IMR-90 (cell line): ENCODE results near the gene POLR2J. TPM values are rescaled to one million over a fixed set of nuclear protein-coding genes. Genes with fewer than 3 reads are reported as not detected.

Source experiments
- ATAC-seq: fragments of 200-7000 bp; cut with Tn5 transposase; 2 replicates; pipeline ENCODE4 v1.9.1; 2020; ENCODE audit warnings: low read depth, mild to moderate bottlenecking, moderate library complexity
- BruUV-seq: library from RNA; stranded (reverse); fragments of 400-500 nt; replicated peaks from 2 replicates; lab custom pipeline; 2021; lab: Mats Ljungman, UMichigan
- CTCF ChIA-PET: fragments of 300-600 bp; formaldehyde crosslinking; extraction: SDS; loops from one replicate; lab custom pipeline; 2021; ENCODE audit warnings: antibody characterized with exemption; lab: Yijun Ruan, JAX
- POLR2A ChIA-PET: fragments of 300-600 bp; sonication (Branson Sonifier 250); formaldehyde crosslinking; loops from one replicate; lab custom pipeline; 2022; ENCODE audit warnings: antibody characterized with exemption; ENCODE audit not compliant: unreplicated experiment; lab: Charles Lee
- DNase-seq: peaks from one replicate; pipeline ENCODE4 v3.0.0; 2013
- H2AFZ ChIP-seq: replicated peaks from 2 replicates; pipeline ENCODE3; 2013; ENCODE audit warnings: low read length, mild to moderate bottlenecking; ENCODE audit not compliant: poor library complexity
- H2AK5ac ChIP-seq: 2 replicates; pipeline ENCODE4 v1.6.1; 2013; ENCODE audit warnings: low read depth, low read length, inconsistent platforms
- H2AK9ac ChIP-seq: replicated peaks from 2 replicates; pipeline ENCODE3; 2013; ENCODE audit warnings: mild to moderate bottlenecking, low read depth, low read length, moderate library complexity; ENCODE audit not compliant: poor library complexity
- H2BK120ac ChIP-seq: 2 replicates; pipeline ENCODE4 v1.6.1; 2013; ENCODE audit warnings: low read depth, low read length, inconsistent platforms
- H2BK15ac ChIP-seq: 3 replicates; pipeline ENCODE4 v1.6.1; 2013; ENCODE audit warnings: low read depth, low read length, inconsistent platforms
- H2BK20ac ChIP-seq: 2 replicates; pipeline ENCODE4 v1.6.1; 2013; ENCODE audit warnings: low read depth, mild to moderate bottlenecking, inconsistent platforms, low read length, moderate library complexity
- H2BK5ac ChIP-seq: 2 replicates; pipeline ENCODE4 v1.6.1; 2013; ENCODE audit warnings: mild to moderate bottlenecking, low read depth, low read length, inconsistent platforms; ENCODE audit not compliant: poor library complexity, severe bottlenecking
- H3K14ac ChIP-seq: replicated peaks from 2 replicates; pipeline ENCODE4 v1.6.1; 2013; ENCODE audit warnings: low read depth, low read length, inconsistent platforms
- H3K18ac ChIP-seq: 2 replicates; pipeline ENCODE4 v1.6.1; 2013; ENCODE audit warnings: low read depth, low read length, control low read depth
- H3K23ac ChIP-seq: 2 replicates; pipeline ENCODE4 v1.6.1; 2013; ENCODE audit warnings: low read depth, low read length, inconsistent platforms
- H3K27ac ChIP-seq: 2 replicates; pipeline ENCODE4 v1.5.1; 2013; ENCODE audit warnings: mild to moderate bottlenecking, control low read depth, low read length; ENCODE audit not compliant: insufficient read depth
- H3K27me3 ChIP-seq: 2 replicates; pipeline ENCODE4 v1.6.1; 2013; ENCODE audit warnings: low read length; ENCODE audit not compliant: control insufficient read depth, insufficient read depth
- H3K36me3 ChIP-seq: 2 replicates; pipeline ENCODE4 v1.6.1; 2013; ENCODE audit warnings: low read length, mixed read lengths; ENCODE audit not compliant: control insufficient read depth, insufficient read depth
- H3K4ac ChIP-seq: 2 replicates; pipeline ENCODE4 v1.6.1; 2013; ENCODE audit warnings: low read depth, low read length, inconsistent platforms
- H3K4me1 ChIP-seq: 2 replicates; pipeline ENCODE4 v1.6.1; 2013; ENCODE audit warnings: low read length, mixed read lengths; ENCODE audit not compliant: control insufficient read depth, insufficient read depth
- H3K4me2 ChIP-seq: 2 replicates; pipeline ENCODE4 v1.6.1; 2013; ENCODE audit warnings: low read depth, mild to moderate bottlenecking, control low read depth, low read length, moderate library complexity
- H3K4me3 ChIP-seq: 2 replicates; pipeline ENCODE4 v1.5.1; 2013; ENCODE audit warnings: low read depth, mild to moderate bottlenecking, control low read depth, low read length, moderate library complexity; ENCODE audit not compliant: insufficient read depth
- H3K56ac ChIP-seq: 2 replicates; pipeline ENCODE4 v1.6.1; 2013; ENCODE audit warnings: low read length, inconsistent platforms; ENCODE audit not compliant: insufficient read depth; ENCODE audit errors: extremely low read depth
- H3K79me1 ChIP-seq, 2 experiments: 2 replicates each; pipeline ENCODE4 v1.6.1; 2013; ENCODE audit warnings: low read length in 2 of 2, inconsistent platforms in 1 of 2, low read depth in 1 of 2
- H3K9ac ChIP-seq: 2 replicates; pipeline ENCODE4 v1.6.1; 2013; ENCODE audit warnings: low read depth, low read length, control low read depth
- H3K9me1 ChIP-seq: 2 replicates; pipeline ENCODE4 v1.6.1; 2013; ENCODE audit warnings: low read length, inconsistent platforms; ENCODE audit not compliant: insufficient read depth
- H3K9me3 ChIP-seq: 2 replicates; pipeline ENCODE4 v1.6.1; 2013; ENCODE audit warnings: low read length; ENCODE audit not compliant: control insufficient read depth, insufficient read depth
- H4K20me1 ChIP-seq: 2 replicates; pipeline ENCODE4 v1.6.1; 2013; ENCODE audit warnings: low read length, inconsistent platforms; ENCODE audit not compliant: insufficient read depth
- H4K5ac ChIP-seq: 2 replicates; pipeline ENCODE4 v1.6.1; 2013; ENCODE audit warnings: mild to moderate bottlenecking, low read depth, low read length, control low read depth
- H4K8ac ChIP-seq, 2 experiments: 2 replicates each; pipeline ENCODE4 v1.6.1; 2013; ENCODE audit warnings: low read depth in 2 of 2, low read length in 2 of 2, control low read depth in 1 of 2, inconsistent platforms in 1 of 2
- H4K91ac ChIP-seq: 2 replicates; pipeline ENCODE4 v1.6.1; 2013; ENCODE audit warnings: low read depth, low read length, inconsistent platforms; ENCODE audit not compliant: insufficient read depth
- MAFK ChIP-seq: IDR thresholded peaks from 2 replicates; pipeline ENCODE4 v1.6.1; 2012; ENCODE audit warnings: low read depth, low read length, improper control_type of control experiment
- MAZ ChIP-seq: IDR thresholded peaks from 2 replicates; pipeline ENCODE4 v1.6.1; 2012; ENCODE audit warnings: low read depth, mild to moderate bottlenecking, low read length, improper control_type of control experiment, moderate library complexity, borderline replicate concordance
- WGBS, 2 experiments: methylation state at CpG; one replicate each; pipeline versions ENCODE4 v1.1.5 to v1.1.7; 2013; ENCODE audit warnings: missing lambda C conversion rate in 2 of 2; ENCODE audit not compliant: insufficient read length in 1 of 2; ENCODE audit errors: extremely low coverage in 2 of 2; 5-methylcytosine and 5-hydroxymethylcytosine counted together
- dilution Hi-C: fragments of 300-500 bp; cut with HindIII; formaldehyde crosslinking; loops from one replicate; pipeline ENCODE4 v1.14.3; 2018; ENCODE audit warnings: low sequenced_read_pairs; ENCODE audit not compliant: unreplicated experiment
- in situ Hi-C: fragments of 300-500 bp; cut with MboI; formaldehyde crosslinking; loops from 3 replicates; pipeline ENCODE4 v1.14.3; 2019; ENCODE audit warnings: low sequenced_read_pairs, inconsistent platforms, mixed read lengths
- intact Hi-C: fragments of 100-400 bp; cut with micrococcal nuclease; formaldehyde crosslinking; loops from 2 replicates; pipeline ENCODE4 v1.10.0; 2022
- polyA plus RNA-seq, 3 experiments: library from polyadenylated mRNA; depleted of rRNA; stranded (reverse); fragments of >200 nt; gene quantifications; 2 replicates each; pipeline ENCODE4 v1.2.3, GENCODE V29; 2012; ENCODE audit warnings: low replicate concordance in 1 of 3
- total RNA-seq: library from RNA; depleted of rRNA; stranded (reverse); fragments of >200 nt; gene quantifications from 2 replicates; pipeline ENCODE4 v1.2.3, GENCODE V29; 2012

POLR2J gene
- total and polyA plus RNA-seq, 2 of the 4 experiments (the other 2 are of a cell fraction) = 20.8 to 92.6 TPM

DNA sequence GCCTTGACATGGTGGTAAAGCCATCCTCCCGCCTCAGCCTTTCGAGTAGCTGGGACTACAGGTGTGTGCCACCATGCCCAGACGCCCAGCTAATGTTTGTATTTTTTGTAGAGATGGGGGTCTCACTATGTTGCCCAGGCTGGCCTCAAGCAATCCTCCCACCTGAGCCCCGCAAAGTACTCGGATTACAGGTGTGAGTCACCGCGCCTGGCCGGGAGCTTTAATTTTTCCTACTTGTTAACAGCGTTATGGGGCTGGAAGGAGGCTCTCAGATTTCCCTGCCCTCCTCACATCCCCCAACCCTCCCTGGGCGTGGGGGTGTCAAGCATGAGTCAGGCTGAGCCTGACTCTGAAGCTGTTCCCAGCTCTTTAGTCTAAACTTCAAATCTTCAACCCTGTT is 22.4 kb downstream of the POLR2J start:
- Histone ChIP-seq H3K9me3 (no peaks in the 10 kb centered on the region), H2AK9ac (peak overlapping the region; percentile 67), H3K79me1 (peaks cover 0 to 20% of the 10 kb centered on the region in 2 experiments; a peak in 3 of 4 replicates), H3K18ac (no peak overlapping the region), H4K8ac (no peak overlapping the region), H3K27ac (no peak overlapping the region), H3K4me3 (no peak overlapping the region), H3K27me3 (no peaks in the 10 kb centered on the region), H4K5ac (no peak overlapping the region), H3K23ac (no peak overlapping the region), H2BK5ac (no peak overlapping the region), H2AK5ac (0 out of 2 replicates have a peak overlapping the region, but pooled peaks have one; percentile 10), H3K4me2 (no peak overlapping the region), H4K91ac (no peak overlapping the region), H3K4me1 (peaks cover 8% of the 10 kb centered on the region), H3K9me1 (no peaks in the 10 kb centered on the region; the same call in 1 of the 2 replicates), H3K56ac (no peak overlapping the region), H3K14ac (no peak overlapping the region), H2BK120ac (no peak overlapping the region), H3K9ac (no peak overlapping the region), H2AFZ (no peak overlapping the region), H3K4ac (no peak overlapping the region), H2BK20ac (no peak overlapping the region), H4K20me1 (peaks cover 12% of the 10 kb centered on the region), H2BK15ac (no peak overlapping the region), H3K36me3 (peaks cover 27% of the 10 kb centered on the region)
- dilution Hi-C loops = no loop called here
- ChIA-PET CTCF (interaction anchor here (2.6 kb wide), 1 partner anchor 11 kb away, joined by 7 read pairs; no protein-coding TSS in a partner anchor), POLR2A (no interaction called here)
- DNase-seq (peak; percentile 72), ATAC-seq (peak; percentile 82)
- TF ChIP-seq MAFK (no peak), MAZ (peak; percentile 59; the same call in 1 of the 2 replicates)
- in situ Hi-C loops = no loop called here
- WGBS, 2 experiments = no CpG with 5 or more reads among the region's 10 CpGs
- intact Hi-C loops = no loop called here
- BruUV-seq = no TSS peak
